Suprapubic skin (tissue), 4 donors: ENCODE results near the gene FAM229B. TPM values are rescaled to one million over a fixed set of nuclear protein-coding genes. Genes with fewer than 3 reads are reported as not detected.
A peak's percentile ranks its signal among the peaks of the same experiment; 100 is the strongest.

ENCODE experiments used
- DNase-seq, 2 donors: peaks; one replicate each; pipeline ENCODE4 v3.0.0-alpha.2; 2019; ENCODE audit warnings: low spot score in 2 of 2
- H3K27ac ChIP-seq: fragments of 200-600 bp; sonication (generic); one replicate; pipeline ENCODE4 v1.5.1; 2019
- H3K27me3 ChIP-seq: fragments of 200-600 bp; sonication (generic); one replicate; pipeline ENCODE4 v1.5.1; 2019
- H3K36me3 ChIP-seq: fragments of 200-600 bp; sonication (generic); one replicate; pipeline ENCODE4 v1.5.1; 2019
- H3K4me1 ChIP-seq: fragments of 200-600 bp; sonication (generic); one replicate; pipeline ENCODE4 v1.5.1; 2019
- H3K4me3 ChIP-seq: fragments of 200-600 bp; sonication (generic); one replicate; pipeline ENCODE4 v1.5.1; 2019; ENCODE audit warnings: mild to moderate bottlenecking
- H3K9me3 ChIP-seq: fragments of 200-600 bp; sonication (generic); one replicate; pipeline ENCODE4 v1.5.1; 2019
- EP300 ChIP-seq: sonication (generic); formaldehyde crosslinking; IDR thresholded peaks from one replicate; pipeline ENCODE4 v1.6.1; 2017; ENCODE audit warnings: antibody characterized with exemption
- POLR2A ChIP-seq, 2 donors: fragments of 450-650 bp; IDR thresholded peaks; one replicate each; pipeline ENCODE4 v1.6.1; 2017; ENCODE audit warnings: antibody characterized with exemption in 2 of 2, mild to moderate bottlenecking in 2 of 2, moderate library complexity in 2 of 2
- POLR2AphosphoS5 ChIP-seq, 3 donors: sonication (generic); formaldehyde crosslinking; IDR thresholded peaks; one replicate each; pipeline ENCODE4 v1.6.1; 2017; ENCODE audit warnings: antibody characterized with exemption in 3 of 3
- WGBS: methylation state at CpG from one replicate; pipeline ENCODE4 v1.1.5; 2018; 5-methylcytosine and 5-hydroxymethylcytosine counted together
- total RNA-seq, 4 donors: library from RNA; depleted of rRNA; stranded (reverse); fragments of >200 nt; gene quantifications; one replicate each; pipeline ENCODE4 v1.1.0, GENCODE V29; 2016
- TF ChIP-seq, protein P1 (sequence below), 2 donors: fragments of 200-600 bp in 1 of 2; fragments of 450-650 bp in 1 of 2; sonication (generic) in 1 of 2; IDR thresholded peaks; one replicate each; pipeline ENCODE4 v1.5.1; 2016 to 2019; ENCODE audit warnings: antibody characterized with exemption in 2 of 2, mild to moderate bottlenecking in 1 of 2, moderate library complexity in 1 of 2

FAM229B gene
- total RNA-seq, 4 donors from 2014 or later = 0.72 to 3.9 (median 2.4) TPM

DNA sequence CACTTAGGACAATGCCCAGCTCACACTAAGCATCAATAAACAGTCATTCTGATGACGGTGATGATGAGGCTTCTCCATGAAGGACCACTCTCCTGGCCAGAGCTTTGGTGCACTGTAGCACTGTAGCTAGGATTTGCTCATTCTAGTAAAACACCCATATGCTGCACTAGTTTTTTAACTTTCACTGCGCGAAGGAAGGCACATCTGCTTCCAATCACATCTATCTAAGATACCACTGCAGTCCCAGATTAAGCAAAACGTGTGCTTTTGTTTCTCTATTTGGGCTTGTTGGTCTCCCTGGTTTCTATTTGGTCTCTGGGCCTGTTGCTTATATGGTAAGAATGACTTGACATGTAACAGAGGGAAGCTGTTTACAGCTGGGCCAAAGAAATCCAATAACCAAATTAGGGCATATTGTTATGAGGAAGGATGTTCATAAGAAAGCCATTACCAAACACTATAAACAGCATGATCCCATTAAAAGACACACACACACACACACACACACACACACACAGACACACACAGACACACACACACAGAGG, 62.4 kb downstream of the FAM229B start:
- DNase-seq = no peak
- H3K27me3 ChIP-seq = no peaks in the 10 kb centered on the region

DNA sequence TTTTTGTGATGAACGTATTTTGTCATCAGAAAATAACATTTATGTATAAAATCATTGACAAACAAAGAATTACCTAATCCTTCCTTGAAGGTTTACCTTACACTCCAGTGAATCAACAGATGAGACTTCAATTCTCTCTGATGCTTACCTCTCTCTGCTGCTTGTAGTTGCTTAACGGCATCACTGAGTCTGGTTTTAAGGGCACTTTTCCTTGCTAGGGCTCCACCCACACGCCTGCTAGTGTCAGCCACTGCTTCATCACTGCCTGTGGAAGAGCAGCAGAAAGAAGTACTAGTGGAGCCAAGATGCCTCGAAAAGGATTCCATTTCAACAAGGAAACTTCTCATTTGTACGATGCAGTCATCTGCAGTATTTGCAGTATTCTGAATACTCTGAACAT, 63.0 kb downstream of the FAM229B start:
- H3K27ac ChIP-seq = peak overlapping the region; percentile 63

More for the DNA sequence above, 62.4 kb downstream of the FAM229B start:
- 62% methylated on average over 4 of the region's 4 CpGs for WGBS
- Histone ChIP-seq H3K27ac (peak overlapping the region; percentile 63), H3K9me3 (no peaks in the 10 kb centered on the region), H3K4me3 (no peak overlapping the region), H3K4me1 (peaks cover 9% of the 10 kb centered on the region), H3K36me3 (no peaks in the 10 kb centered on the region)
- TF ChIP-seq, protein P1, sequence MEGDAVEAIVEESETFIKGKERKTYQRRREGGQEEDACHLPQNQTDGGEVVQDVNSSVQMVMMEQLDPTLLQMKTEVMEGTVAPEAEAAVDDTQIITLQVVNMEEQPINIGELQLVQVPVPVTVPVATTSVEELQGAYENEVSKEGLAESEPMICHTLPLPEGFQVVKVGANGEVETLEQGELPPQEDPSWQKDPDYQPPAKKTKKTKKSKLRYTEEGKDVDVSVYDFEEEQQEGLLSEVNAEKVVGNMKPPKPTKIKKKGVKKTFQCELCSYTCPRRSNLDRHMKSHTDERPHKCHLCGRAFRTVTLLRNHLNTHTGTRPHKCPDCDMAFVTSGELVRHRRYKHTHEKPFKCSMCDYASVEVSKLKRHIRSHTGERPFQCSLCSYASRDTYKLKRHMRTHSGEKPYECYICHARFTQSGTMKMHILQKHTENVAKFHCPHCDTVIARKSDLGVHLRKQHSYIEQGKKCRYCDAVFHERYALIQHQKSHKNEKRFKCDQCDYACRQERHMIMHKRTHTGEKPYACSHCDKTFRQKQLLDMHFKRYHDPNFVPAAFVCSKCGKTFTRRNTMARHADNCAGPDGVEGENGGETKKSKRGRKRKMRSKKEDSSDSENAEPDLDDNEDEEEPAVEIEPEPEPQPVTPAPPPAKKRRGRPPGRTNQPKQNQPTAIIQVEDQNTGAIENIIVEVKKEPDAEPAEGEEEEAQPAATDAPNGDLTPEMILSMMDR (IDR thresholded peaks at IDR 0.05) = no peak
- TF ChIP-seq POLR2A (IDR thresholded peaks at IDR 0.05) (no peak), POLR2AphosphoS5 (IDR thresholded peaks at IDR 0.05) (no peak), EP300 (no peak)

More for the DNA sequence above, 63.0 kb downstream of the FAM229B start:
- Histone ChIP-seq H3K36me3 (no peaks in the 10 kb centered on the region), H3K9me3 (no peaks in the 10 kb centered on the region), H3K4me1 (peaks cover 9% of the 10 kb centered on the region), H3K27me3 (no peaks in the 10 kb centered on the region), H3K4me3 (no peak overlapping the region)
- 71% methylated on average over 5 of the region's 5 CpGs for WGBS
- no peak for DNase-seq
- TF ChIP-seq EP300 (no peak), POLR2AphosphoS5 (IDR thresholded peaks at IDR 0.05) (no peak), POLR2A (IDR thresholded peaks at IDR 0.05) (no peak)
- TF ChIP-seq, protein P1 (IDR thresholded peaks at IDR 0.05) = no peak

Other genes starting within 250 kb of the FAM229B start
- gene FYN, start 214.1 kb upstream of the FAM229B start, total RNA-seq = 10 to 100 TPM; 36.6 to 89.6 (median 67.3) TPM
- 1 to 10 TPM in 2 of 4 donors, under 1 TPM in 1, not detected in 1; 0.25 to 7.6 (median 1.0) TPM for gene CCN6, start 33.5 kb upstream of the FAM229B start, total RNA-seq
- 10 to 100 TPM; 19.6 to 82.2 (median 31.2) TPM for gene TUBE1, start 109 bp upstream of the FAM229B start, total RNA-seq
- 10 to 100 TPM; 10.4 to 44.0 (median 23.6) TPM for gene LAMA4, start 167.0 kb downstream of the FAM229B start, total RNA-seq